Measurements from ENCODE around the gene SLX4IP.

- TF ChIP-seq, protein P1, sequence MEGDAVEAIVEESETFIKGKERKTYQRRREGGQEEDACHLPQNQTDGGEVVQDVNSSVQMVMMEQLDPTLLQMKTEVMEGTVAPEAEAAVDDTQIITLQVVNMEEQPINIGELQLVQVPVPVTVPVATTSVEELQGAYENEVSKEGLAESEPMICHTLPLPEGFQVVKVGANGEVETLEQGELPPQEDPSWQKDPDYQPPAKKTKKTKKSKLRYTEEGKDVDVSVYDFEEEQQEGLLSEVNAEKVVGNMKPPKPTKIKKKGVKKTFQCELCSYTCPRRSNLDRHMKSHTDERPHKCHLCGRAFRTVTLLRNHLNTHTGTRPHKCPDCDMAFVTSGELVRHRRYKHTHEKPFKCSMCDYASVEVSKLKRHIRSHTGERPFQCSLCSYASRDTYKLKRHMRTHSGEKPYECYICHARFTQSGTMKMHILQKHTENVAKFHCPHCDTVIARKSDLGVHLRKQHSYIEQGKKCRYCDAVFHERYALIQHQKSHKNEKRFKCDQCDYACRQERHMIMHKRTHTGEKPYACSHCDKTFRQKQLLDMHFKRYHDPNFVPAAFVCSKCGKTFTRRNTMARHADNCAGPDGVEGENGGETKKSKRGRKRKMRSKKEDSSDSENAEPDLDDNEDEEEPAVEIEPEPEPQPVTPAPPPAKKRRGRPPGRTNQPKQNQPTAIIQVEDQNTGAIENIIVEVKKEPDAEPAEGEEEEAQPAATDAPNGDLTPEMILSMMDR (conservative IDR thresholded peaks at IDR 0.05; ENCODE audit: low read depth, low read length), result peak; percentile 96
- no peak for TF ChIP-seq EZH2 (IDR thresholded peaks at IDR 0.05; ENCODE audit: low read length, unreplicated experiment)
- TF ChIP-seq EZH2phosphoT487 (IDR thresholded peaks at IDR 0.05; ENCODE audit: borderline replicate concordance, low read length), result no peak
These were observed 7.9 kb upstream of the SLX4IP start for GRCh38 chr20:10427060-10427692.

All from PC-3 (cell line).